Common myeloid progenitor, CD34-positive (primary cell): Measurements from ENCODE around the gene SLC19A1. TPM values are rescaled to one million over a fixed set of nuclear protein-coding genes. Genes with fewer than 3 reads are reported as not detected.
A peak's percentile ranks its signal among the peaks of the same experiment; 100 is the strongest.

Experiments
- CTCF ChIA-PET: fragments of 350-600 bp; sonication (Branson Sonifier 250); formaldehyde crosslinking; loops from one replicate; lab custom pipeline; 2021; ENCODE audit warnings: antibody characterized with exemption; lab: Charles Lee
- POLR2A ChIA-PET: fragments of 350-600 bp; sonication (Branson Sonifier 250); formaldehyde crosslinking; loops from one replicate; lab custom pipeline; 2021; ENCODE audit warnings: antibody characterized with exemption; lab: Charles Lee
- DNase-seq, 3 donors: peaks; one replicate each; pipeline versions ENCODE4 v3.0.0 to v3.0.0-alpha.2; 2013
- H3K27ac ChIP-seq, 2 experiments: 1 replicate in 1 of 2; 2 replicates in 1 of 2; pipeline ENCODE4 v1.7.0; 2013; ENCODE audit warnings: inconsistent platforms in 2 of 2, low read length in 2 of 2, mild to moderate bottlenecking in 2 of 2, low read depth in 1 of 2, moderate library complexity in 1 of 2; ENCODE audit not compliant: severe bottlenecking in 2 of 2, insufficient read depth in 1 of 2, poor library complexity in 1 of 2
- H3K27me3 ChIP-seq, 5 experiments: replicated peaks in 2 of 5; 1 replicate in 3 of 5; 2 replicates in 2 of 5; pipeline versions ENCODE4 v1.6.1 to v1.7.0; 2013; ENCODE audit warnings: low read length in 4 of 5, mild to moderate bottlenecking in 2 of 5, moderate library complexity in 2 of 5, inconsistent platforms in 1 of 5; ENCODE audit not compliant: insufficient read depth in 5 of 5, control insufficient read depth in 4 of 5
- H3K36me3 ChIP-seq, 4 experiments: 1 replicate in 2 of 4; 2 replicates in 2 of 4; pipeline versions ENCODE4 v1.6.1 to v1.7.0; 2013; ENCODE audit warnings: low read length in 3 of 4, control low read depth in 1 of 4, mild to moderate bottlenecking in 1 of 4; ENCODE audit not compliant: control insufficient read depth in 4 of 4, insufficient read depth in 4 of 4
- H3K4me1 ChIP-seq, 4 experiments: 1 replicate in 3 of 4; 2 replicates in 1 of 4; pipeline versions ENCODE4 v1.6.1 to v1.7.1; 2013; ENCODE audit warnings: low read length in 3 of 4, mild to moderate bottlenecking in 3 of 4, control low read depth in 1 of 4, inconsistent platforms in 1 of 4, moderate library complexity in 1 of 4; ENCODE audit not compliant: control insufficient read depth in 4 of 4, insufficient read depth in 4 of 4; ENCODE audit errors: control extremely low read depth in 1 of 4
- H3K4me3 ChIP-seq, 7 experiments: 1 replicate in 4 of 7; 2 replicates in 3 of 7; pipeline versions ENCODE4 v1.5.1 to v1.7.0; 2013; ENCODE audit warnings: mild to moderate bottlenecking in 7 of 7, low read length in 6 of 7, moderate library complexity in 6 of 7, inconsistent platforms in 2 of 7, low read depth in 2 of 7, control low read depth in 1 of 7; ENCODE audit not compliant: insufficient read depth in 4 of 7, control insufficient read depth in 1 of 7; ENCODE audit errors: extremely low read depth in 1 of 7
- H3K9me3 ChIP-seq, 5 experiments: 1 replicate in 4 of 5; 2 replicates in 1 of 5; pipeline versions ENCODE4 v1.6.1 to v1.7.1; 2013; ENCODE audit warnings: low read length in 4 of 5, mild to moderate bottlenecking in 2 of 5, inconsistent platforms in 1 of 5, low read depth in 1 of 5, moderate library complexity in 1 of 5; ENCODE audit not compliant: control insufficient read depth in 4 of 5, insufficient read depth in 2 of 5; ENCODE audit errors: control extremely low read depth in 1 of 5
- WGBS: methylation state at CpG from one replicate; pipeline ENCODE4 v1.1.5; 2013; ENCODE audit not compliant: insufficient coverage; 5-methylcytosine and 5-hydroxymethylcytosine counted together
- polyA plus RNA-seq: library from polyadenylated mRNA; unstranded; fragments of 120-200 nt; gene quantifications from one replicate; pipeline ENCODE4 v1.2.1, GENCODE V29; 2013

Gene SLC19A1
- 11.0 TPM for polyA plus RNA-seq

GRCh38 chr21:45542242-45542666 lies at the start of gene SLC19A1:
SLC19A1 (minus strand) TSS chr21:45542440; CDS start chr21:45537959, 4,481 bp downstream.
- POLR2A ChIA-PET: no interaction called here
- CTCF ChIA-PET: no interaction called here
- Histone ChIP-seq H3K4me3 (peak within 1 kb of the TSS; percentile 37 to 79 (median 67)), H3K27me3 (no peaks in the 10 kb centered on the region), H3K9me3 (no peaks in the 10 kb centered on the region), H3K4me1 (peaks cover 0 to 37% (median 28%) of the 10 kb centered on the region in 4 experiments), H3K36me3 (peaks cover 0 to 28% (median 7%) of the 10 kb centered on the region in 4 experiments), H3K27ac (peak within 1 kb of the TSS in 1 of 2 experiments; percentile 49)
- 0% methylated on average over 37 of the region's 59 CpGs for WGBS
- peak; percentile 47 to 71 (median 70) for DNase-seq

DNA sequence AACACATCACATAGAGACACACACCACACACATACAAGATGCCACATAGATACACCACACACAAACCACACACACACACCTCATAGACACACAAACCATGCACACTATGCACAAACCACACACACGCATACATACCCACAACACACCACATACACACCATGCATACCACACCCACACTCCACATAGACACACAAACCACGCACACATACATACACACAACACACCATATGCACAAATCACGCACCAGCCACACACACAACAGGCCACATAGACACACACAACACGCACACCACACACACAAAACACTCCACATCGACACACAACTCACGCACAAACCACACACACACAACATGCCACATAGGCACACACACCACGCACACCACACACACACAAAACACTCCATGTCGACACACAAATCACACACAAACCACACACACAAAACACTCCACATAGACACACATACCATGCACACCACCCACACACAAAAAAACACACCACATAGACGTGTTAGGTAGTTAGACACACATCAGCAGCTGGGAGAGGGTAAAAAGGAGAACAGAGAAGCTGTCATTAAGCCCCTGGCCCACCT lies 49.5 kb upstream of the SLC19A1 start:
- 81% methylated on average over 5 of the region's 9 CpGs for WGBS
- H3K9me3 ChIP-seq: peaks cover 0 to 24% (median 21%) of the 10 kb centered on the region in 5 experiments
- ChIA-PET CTCF (interaction anchor here (0.8 kb wide), 1 partner anchor 36 kb away, joined by 3 read pairs; no protein-coding TSS in a partner anchor), POLR2A (no interaction called here)
- H3K27ac ChIP-seq: no peak overlapping the region
- DNase-seq: peak in 1 of 3 donors; percentile 32
- H3K4me3 ChIP-seq: no peak overlapping the region
- peaks cover 0 to 23% (median 16%) of the 10 kb centered on the region in 4 experiments for H3K4me1 ChIP-seq
- peaks cover 2 to 51% (median 13%) of the 10 kb centered on the region in 5 experiments for H3K27me3 ChIP-seq
- H3K36me3 ChIP-seq: no peaks in the 10 kb centered on the region

DNA sequence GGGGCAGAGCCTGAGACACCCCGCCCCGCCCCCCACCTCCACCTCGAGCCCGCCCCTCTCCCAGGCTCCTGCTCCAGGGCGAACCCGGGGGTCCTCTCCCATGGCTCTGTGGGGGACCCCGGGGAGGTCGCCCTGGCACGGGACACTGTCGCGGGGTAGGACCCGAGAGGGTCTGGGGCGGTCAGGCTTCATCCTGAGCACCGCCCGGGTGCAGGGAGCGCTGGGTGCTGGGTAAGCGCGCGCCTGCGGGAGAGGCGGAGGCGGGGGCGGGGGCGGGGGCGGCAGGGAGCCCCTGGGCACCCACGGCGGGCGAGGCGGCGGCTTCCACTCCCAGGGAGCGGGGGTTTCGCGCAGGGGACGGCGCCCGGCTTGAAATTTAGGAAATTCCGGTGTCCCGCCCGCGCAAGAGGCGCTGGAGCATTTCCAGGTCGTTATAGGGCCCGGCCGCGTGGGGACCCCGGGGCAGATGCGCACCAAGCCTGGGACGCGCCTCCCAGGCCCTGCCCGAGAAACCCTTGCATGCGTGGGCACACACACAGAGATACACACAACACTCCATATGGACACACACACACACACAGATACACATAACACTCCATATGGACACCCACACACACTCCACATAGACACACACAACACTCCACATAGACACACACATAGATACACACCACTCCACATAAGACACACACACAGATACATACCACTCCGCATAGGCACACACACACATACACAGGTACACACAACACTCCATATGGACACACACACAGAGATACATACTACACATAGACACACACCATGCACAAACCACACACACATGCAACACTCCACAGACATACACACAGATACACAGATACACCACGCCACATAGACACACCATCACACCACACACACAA lies 48.7 kb upstream of the SLC19A1 start:
- Histone ChIP-seq H3K9me3 (peaks cover 2 to 32% (median 28%) of the 10 kb centered on the region in 5 experiments), H3K36me3 (no peaks in the 10 kb centered on the region), H3K27ac (no peak overlapping the region), H3K27me3 (peaks cover 2 to 55% (median 16%) of the 10 kb centered on the region in 5 experiments), H3K4me3 (peak overlapping the region in 3 of 7 experiments; percentile 23 to 73 (median 53)), H3K4me1 (peaks cover 0 to 21% (median 16%) of the 10 kb centered on the region in 4 experiments)
- ChIA-PET POLR2A (no interaction called here), CTCF (no interaction called here)
- DNase-seq: peak; percentile 31 to 64 (median 58)
- 14% methylated on average over 27 of the region's 53 CpGs for WGBS

GRCh38 chr21:45590246-45590725 lies 48.0 kb upstream of the SLC19A1 start:
- Histone ChIP-seq H3K4me3 (peak overlapping the region; percentile 33 to 76 (median 50)), H3K27ac (no peak overlapping the region), H3K27me3 (peaks cover 2 to 56% (median 17%) of the 10 kb centered on the region in 5 experiments), H3K36me3 (no peaks in the 10 kb centered on the region), H3K9me3 (peaks cover 4 to 34% (median 31%) of the 10 kb centered on the region in 5 experiments), H3K4me1 (peaks cover 0 to 21% (median 16%) of the 10 kb centered on the region in 4 experiments)
- ChIA-PET CTCF (no interaction called here), POLR2A (interaction anchor here (0.7 kb wide), 1 partner anchor 356 kb away, joined by 3 read pairs; no protein-coding TSS in a partner anchor)
- DNase-seq: peak; percentile 53 to 75 (median 69)
- 2% methylated on average over 35 of the region's 46 CpGs for WGBS

DNA sequence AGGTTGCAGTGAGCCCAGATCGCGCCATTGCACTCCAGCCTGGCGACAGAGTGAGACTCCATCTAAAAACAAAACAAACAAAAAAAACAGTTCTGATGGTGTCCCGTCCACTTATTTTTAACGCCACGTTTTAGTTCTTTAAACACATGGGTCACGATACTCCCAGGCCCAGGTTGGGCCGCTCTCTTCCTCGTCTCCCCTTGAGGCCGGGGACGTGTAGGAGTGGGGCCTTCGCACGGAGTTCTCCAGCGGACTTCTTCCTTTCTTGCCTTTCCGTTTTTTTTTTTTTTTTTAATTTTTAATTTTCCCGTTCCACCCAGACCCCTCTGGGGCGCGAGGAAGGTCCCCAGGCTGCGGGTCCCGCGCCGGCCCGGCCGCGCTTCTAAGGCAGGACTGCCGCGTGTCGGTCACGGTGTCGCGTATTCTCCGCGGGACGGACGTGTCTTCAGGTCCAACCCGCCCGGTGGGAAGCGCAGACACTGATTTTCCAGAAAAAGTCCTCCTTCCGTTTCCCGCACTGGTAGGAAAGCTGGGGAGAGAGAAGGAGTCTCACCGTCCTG lies 47.5 kb upstream of the SLC19A1 start:
- H3K9me3 ChIP-seq: peaks cover 4 to 36% (median 31%) of the 10 kb centered on the region in 5 experiments
- H3K27me3 ChIP-seq: peaks cover 2 to 53% (median 17%) of the 10 kb centered on the region in 5 experiments
- peak overlapping the region; percentile 33 to 76 (median 50) for H3K4me3 ChIP-seq
- 27% methylated on average over 35 of the region's 41 CpGs for whole genome bisulfite sequencing
- CTCF ChIA-PET: no interaction called here
- DNase-seq: peak in 1 of 3 donors; percentile 12
- peaks cover 0 to 21% (median 16%) of the 10 kb centered on the region in 4 experiments for H3K4me1 ChIP-seq
- no peak overlapping the region for H3K27ac ChIP-seq
- POLR2A ChIA-PET: interaction anchor here (0.7 kb wide), 1 partner anchor 356 kb away, joined by 3 read pairs; no protein-coding TSS in a partner anchor
- H3K36me3 ChIP-seq: no peaks in the 10 kb centered on the region

GRCh38 chr21:45588871-45589491 lies 46.7 kb upstream of the SLC19A1 start:
- no peak for DNase-seq
- Histone ChIP-seq H3K4me3 (no peak overlapping the region), H3K36me3 (no peaks in the 10 kb centered on the region), H3K27ac (no peak overlapping the region), H3K9me3 (peaks cover 4 to 37% (median 32%) of the 10 kb centered on the region in 5 experiments), H3K27me3 (peaks cover 2 to 46% (median 17%) of the 10 kb centered on the region in 5 experiments), H3K4me1 (peaks cover 0 to 20% (median 16%) of the 10 kb centered on the region in 4 experiments)
- POLR2A ChIA-PET: no interaction called here
- CTCF ChIA-PET: no interaction called here
- WGBS: 87% methylated on average over 3 of the region's 5 CpGs
